ENCODE measurements around the gene TECPR1. TPM values are rescaled to one million over a fixed set of nuclear protein-coding genes. Genes with fewer than 3 reads are reported as not detected.

Gene TECPR1
- total RNA-seq, 1 donor = 24.5 TPM

GRCh38 chr7:98196706-98197605 is 55.1 kb downstream of the TECPR1 start:
- DNase-seq (ENCODE audit: low read depth in 2 of 3, low spot score in 2 of 3) = no peak

GRCh38 chr7:98194672-98195457 is 57.2 kb downstream of the TECPR1 start:
- DNase-seq (ENCODE audit: low read depth in 2 of 3, low spot score in 2 of 3) = no peak

GRCh38 chr7:98194186-98194585 is 57.8 kb downstream of the TECPR1 start:
- DNase-seq (ENCODE audit: low read depth in 2 of 3, low spot score in 2 of 3) = no peak

GRCh38 chr7:98193474-98194180 is 58.4 kb downstream of the TECPR1 start:
- no peak for DNase-seq (ENCODE audit: low read depth in 2 of 3, low spot score in 2 of 3)

GRCh38 chr7:98192781-98193457 is 59.1 kb downstream of the TECPR1 start:
- no peak for DNase-seq (ENCODE audit: low read depth in 2 of 3, low spot score in 2 of 3)

- no peak for DNase-seq (ENCODE audit: low read depth in 2 of 3, low spot score in 2 of 3)
Measured at GRCh38 chr7:98191668-98192431, 60.2 kb downstream of the TECPR1 start.

GRCh38 chr7:98189559-98189958 is 62.5 kb downstream of the TECPR1 start:
- DNase-seq (ENCODE audit: low read depth in 2 of 3, low spot score in 2 of 3) = no peak

GRCh38 chr7:98187138-98187502 is 64.9 kb downstream of the TECPR1 start:
- DNase-seq (ENCODE audit: low read depth in 2 of 3, low spot score in 2 of 3) = no peak

GRCh38 chr7:98186452-98187137 is 65.4 kb downstream of the TECPR1 start:
- no peak for DNase-seq (ENCODE audit: low read depth in 2 of 3, low spot score in 2 of 3)

GRCh38 chr7:98185101-98185500 is 66.9 kb downstream of the TECPR1 start:
- DNase-seq (ENCODE audit: low read depth in 2 of 3, low spot score in 2 of 3) = no peak

GRCh38 chr7:98180751-98181150 is 71.3 kb downstream of the TECPR1 start:
- no peak for DNase-seq (ENCODE audit: low read depth in 2 of 3, low spot score in 2 of 3)

- no peak for DNase-seq (ENCODE audit: low read depth in 2 of 3, low spot score in 2 of 3)
Measured at GRCh38 chr7:98178762-98179490, 73.1 kb downstream of the TECPR1 start.

GRCh38 chr7:98178321-98178720 is 73.7 kb downstream of the TECPR1 start:
- no peak for DNase-seq (ENCODE audit: low read depth in 2 of 3, low spot score in 2 of 3)

- no peak for DNase-seq (ENCODE audit: low read depth in 2 of 3, low spot score in 2 of 3)
Measured at GRCh38 chr7:98177553-98177952, 74.5 kb downstream of the TECPR1 start.

GRCh38 chr7:98175260-98175940 is 76.6 kb downstream of the TECPR1 start:
- DNase-seq (ENCODE audit: low read depth in 2 of 3, low spot score in 2 of 3) = no peak

- no peak for DNase-seq (ENCODE audit: low read depth in 2 of 3, low spot score in 2 of 3)
Measured at GRCh38 chr7:98174334-98175259, 77.4 kb downstream of the TECPR1 start.

GRCh38 chr7:98171449-98171848 is 80.6 kb downstream of the TECPR1 start:
- DNase-seq (ENCODE audit: low read depth in 2 of 3, low spot score in 2 of 3) = no peak
